RWPE2 (cell line): ENCODE data around the gene DAPK2.

Experiments used
- ATAC-seq: fragments of 200-7000 bp; cut with Tn5 transposase; 3 replicates; pipeline ENCODE4 v1.9.1; 2021; ENCODE audit warnings: low read depth
- DNase-seq: peaks from one replicate; pipeline ENCODE4 v3.0.0-alpha.2; 2020; ENCODE audit warnings: low spot score
- H3K27ac ChIP-seq: fragments of 450-650 bp; 2 replicates; pipeline ENCODE4 v1.5.1; 2017; ENCODE audit warnings: mild to moderate bottlenecking; ENCODE audit not compliant: poor library complexity, severe bottlenecking
- H3K27me3 ChIP-seq: fragments of 250-450 bp; sonication (Bioruptor Pico); 2 replicates; pipeline ENCODE4 v1.5.1; 2021; ENCODE audit warnings: mild to moderate bottlenecking, moderate library complexity; ENCODE audit not compliant: insufficient read depth, poor library complexity, severe bottlenecking
- H3K36me3 ChIP-seq: fragments of 250-450 bp; sonication (Bioruptor Pico); 2 replicates; pipeline ENCODE4 v1.5.1; 2020; ENCODE audit warnings: low read depth, mild to moderate bottlenecking, moderate library complexity
- H3K4me1 ChIP-seq: fragments of 250-450 bp; sonication (Bioruptor Pico); 2 replicates; pipeline ENCODE4 v1.5.1; 2021; ENCODE audit warnings: mild to moderate bottlenecking, moderate library complexity; ENCODE audit not compliant: insufficient read depth, poor library complexity, severe bottlenecking
- H3K4me3 ChIP-seq: fragments of 250-450 bp; sonication (Bioruptor Pico); 2 replicates; pipeline ENCODE4 v1.5.1; 2021; ENCODE audit warnings: mild to moderate bottlenecking, moderate library complexity; ENCODE audit not compliant: severe bottlenecking
- H3K9me3 ChIP-seq: fragments of 250-450 bp; sonication (Bioruptor Pico); 2 replicates; pipeline ENCODE4 v1.5.1; 2021; ENCODE audit warnings: mild to moderate bottlenecking, moderate library complexity; ENCODE audit not compliant: severe bottlenecking
- TF ChIP-seq, protein P1 (sequence below): fragments of 450-650 bp; IDR thresholded peaks from one replicate; pipeline ENCODE4 v1.5.1; 2017; ENCODE audit warnings: mild to moderate bottlenecking, moderate library complexity; ENCODE audit not compliant: poor library complexity, severe bottlenecking

DAPK2 gene

DNA sequence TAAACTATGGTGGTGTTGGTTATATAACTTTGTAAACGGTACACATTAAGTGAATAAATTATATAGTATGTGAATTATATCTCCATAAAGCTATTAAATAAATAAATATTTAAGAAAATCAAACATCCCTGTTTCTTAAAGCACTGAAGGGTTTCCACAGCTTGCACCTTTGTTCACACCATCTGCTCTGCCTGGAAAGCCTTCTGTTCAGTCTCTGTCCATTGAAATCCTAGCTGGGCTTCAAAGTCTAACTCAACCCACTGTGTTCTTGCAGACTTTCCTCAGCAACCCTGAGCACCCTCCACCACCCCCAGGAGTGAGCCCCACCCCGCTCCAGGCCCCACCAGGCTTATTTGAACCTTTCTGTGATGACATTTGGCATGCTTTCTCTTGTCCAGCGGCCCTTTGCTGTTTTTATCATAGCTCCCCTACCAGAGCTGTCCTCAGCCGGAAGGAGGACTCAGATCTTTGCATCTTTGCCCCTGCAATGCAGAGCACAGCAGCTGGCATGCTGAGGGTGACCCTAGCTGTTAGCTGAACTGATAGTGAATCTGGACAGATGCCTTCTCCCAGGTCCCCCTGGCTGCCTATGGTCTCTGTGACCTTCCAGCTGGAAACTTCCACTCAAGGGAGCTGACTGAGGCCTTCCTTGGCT lies 105.2 kb downstream of the DAPK2 start:
- H3K27me3 ChIP-seq, result no peaks in the 10 kb centered on the region
- H3K4me1 ChIP-seq, result peaks cover 10% of the 10 kb centered on the region
- TF ChIP-seq, protein P1, sequence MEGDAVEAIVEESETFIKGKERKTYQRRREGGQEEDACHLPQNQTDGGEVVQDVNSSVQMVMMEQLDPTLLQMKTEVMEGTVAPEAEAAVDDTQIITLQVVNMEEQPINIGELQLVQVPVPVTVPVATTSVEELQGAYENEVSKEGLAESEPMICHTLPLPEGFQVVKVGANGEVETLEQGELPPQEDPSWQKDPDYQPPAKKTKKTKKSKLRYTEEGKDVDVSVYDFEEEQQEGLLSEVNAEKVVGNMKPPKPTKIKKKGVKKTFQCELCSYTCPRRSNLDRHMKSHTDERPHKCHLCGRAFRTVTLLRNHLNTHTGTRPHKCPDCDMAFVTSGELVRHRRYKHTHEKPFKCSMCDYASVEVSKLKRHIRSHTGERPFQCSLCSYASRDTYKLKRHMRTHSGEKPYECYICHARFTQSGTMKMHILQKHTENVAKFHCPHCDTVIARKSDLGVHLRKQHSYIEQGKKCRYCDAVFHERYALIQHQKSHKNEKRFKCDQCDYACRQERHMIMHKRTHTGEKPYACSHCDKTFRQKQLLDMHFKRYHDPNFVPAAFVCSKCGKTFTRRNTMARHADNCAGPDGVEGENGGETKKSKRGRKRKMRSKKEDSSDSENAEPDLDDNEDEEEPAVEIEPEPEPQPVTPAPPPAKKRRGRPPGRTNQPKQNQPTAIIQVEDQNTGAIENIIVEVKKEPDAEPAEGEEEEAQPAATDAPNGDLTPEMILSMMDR, result no peak
- H3K36me3 ChIP-seq, result no peaks in the 10 kb centered on the region
- no peak overlapping the region for H3K4me3 ChIP-seq
- ATAC-seq (no peak), DNase-seq (no peak)
- no peaks in the 10 kb centered on the region for H3K9me3 ChIP-seq
- no peak overlapping the region for H3K27ac ChIP-seq

DNA sequence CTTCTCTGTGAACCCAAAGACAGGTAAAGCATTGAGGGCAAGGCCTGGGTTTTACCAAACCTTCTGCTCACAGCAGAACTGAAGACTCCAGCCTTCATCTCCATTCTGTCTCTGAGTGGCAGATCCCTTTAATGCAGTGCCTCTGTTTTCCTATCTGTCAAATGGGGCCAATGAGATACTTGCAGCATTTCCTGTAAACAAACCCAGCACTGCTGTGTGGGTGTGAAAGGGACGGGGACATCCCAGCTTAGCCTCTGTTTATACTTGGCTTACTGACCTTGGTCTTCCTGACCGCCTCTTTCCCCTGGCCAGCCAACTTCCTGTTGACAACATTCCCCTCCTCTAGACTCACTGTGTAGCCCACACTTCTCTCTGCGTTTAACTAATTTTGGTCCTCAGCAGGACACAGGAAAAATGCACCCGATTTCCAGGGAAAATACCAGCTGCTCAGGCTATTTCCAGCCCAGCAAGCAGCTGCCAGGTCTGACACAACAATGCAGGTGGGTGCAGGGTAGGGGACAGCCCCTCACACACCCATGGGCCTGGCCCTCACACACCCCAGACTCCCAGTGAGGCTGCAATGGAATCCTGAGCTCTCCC lies 106.7 kb downstream of the DAPK2 start:
- TF ChIP-seq, protein P1, result no peak
- no peaks in the 10 kb centered on the region for H3K9me3 ChIP-seq
- H3K27ac ChIP-seq, result no peak overlapping the region
- H3K4me3 ChIP-seq, result no peak overlapping the region
- H3K4me1 ChIP-seq, result no peaks in the 10 kb centered on the region
- no peaks in the 10 kb centered on the region for H3K27me3 ChIP-seq
- ATAC-seq (no peak), DNase-seq (no peak)
- H3K36me3 ChIP-seq, result no peaks in the 10 kb centered on the region

DNA sequence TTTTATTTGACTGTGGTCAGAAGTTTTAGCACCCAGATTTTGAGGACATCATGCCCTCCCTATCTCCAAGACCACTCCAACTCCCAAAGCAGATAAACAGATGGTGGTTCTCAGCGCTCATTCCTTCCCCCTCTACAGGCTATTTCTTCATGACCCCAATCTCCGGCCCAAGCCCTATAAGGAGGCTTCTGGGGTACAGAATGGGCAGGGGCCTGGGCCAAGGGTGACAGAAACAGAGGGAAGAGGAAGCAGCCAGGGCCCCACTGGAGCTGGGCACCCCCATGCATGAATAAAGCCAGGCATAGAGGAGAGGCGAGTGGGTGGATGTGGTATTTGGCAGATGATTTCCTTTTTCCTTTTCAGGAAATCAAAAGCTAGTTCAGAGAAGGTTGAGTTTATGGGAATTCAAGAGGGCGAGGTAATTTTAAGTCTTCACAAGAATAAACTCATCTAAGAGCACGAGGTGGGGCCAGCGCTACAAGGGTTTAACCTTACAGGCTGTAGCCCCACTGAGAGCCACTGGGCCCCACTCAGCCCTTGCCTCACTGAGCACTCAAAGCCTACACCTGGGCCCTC lies 107.7 kb downstream of the DAPK2 start:
- no peak for DNase-seq
- Histone ChIP-seq H3K4me3 (no peak overlapping the region), H3K27ac (no peak overlapping the region), H3K4me1 (no peaks in the 10 kb centered on the region), H3K36me3 (no peaks in the 10 kb centered on the region), H3K27me3 (no peaks in the 10 kb centered on the region), H3K9me3 (no peaks in the 10 kb centered on the region)
- TF ChIP-seq, protein P1, result no peak
- no peak for ATAC-seq

DNA sequence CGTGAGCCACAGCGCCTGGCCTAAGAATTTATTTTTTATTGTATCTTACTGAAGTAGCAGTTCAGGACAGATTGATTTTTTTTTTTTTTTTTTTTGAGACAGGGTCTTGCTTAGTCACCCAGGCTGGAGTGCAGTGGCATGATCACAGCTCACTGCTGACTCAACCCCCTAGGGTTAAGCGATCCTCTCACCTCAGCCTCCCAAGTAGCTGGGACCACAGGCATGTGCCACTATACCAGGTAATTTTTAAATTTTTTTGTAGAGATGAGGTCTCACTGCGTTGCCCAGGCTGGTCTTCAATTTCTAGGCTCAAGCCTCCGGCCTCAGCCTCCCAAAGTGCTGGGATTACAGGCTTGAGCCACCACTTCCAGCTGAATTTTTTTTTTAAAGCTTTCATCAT lies 112.8 kb downstream of the DAPK2 start:
- no peaks in the 10 kb centered on the region for H3K4me1 ChIP-seq
- H3K27ac ChIP-seq, result no peak overlapping the region
- ATAC-seq (peak; percentile 93), DNase-seq (no peak)
- no peaks in the 10 kb centered on the region for H3K9me3 ChIP-seq
- no peaks in the 10 kb centered on the region for H3K36me3 ChIP-seq
- TF ChIP-seq, protein P1, result no peak
- H3K27me3 ChIP-seq, result no peaks in the 10 kb centered on the region
- H3K4me3 ChIP-seq, result no peak overlapping the region

DNA sequence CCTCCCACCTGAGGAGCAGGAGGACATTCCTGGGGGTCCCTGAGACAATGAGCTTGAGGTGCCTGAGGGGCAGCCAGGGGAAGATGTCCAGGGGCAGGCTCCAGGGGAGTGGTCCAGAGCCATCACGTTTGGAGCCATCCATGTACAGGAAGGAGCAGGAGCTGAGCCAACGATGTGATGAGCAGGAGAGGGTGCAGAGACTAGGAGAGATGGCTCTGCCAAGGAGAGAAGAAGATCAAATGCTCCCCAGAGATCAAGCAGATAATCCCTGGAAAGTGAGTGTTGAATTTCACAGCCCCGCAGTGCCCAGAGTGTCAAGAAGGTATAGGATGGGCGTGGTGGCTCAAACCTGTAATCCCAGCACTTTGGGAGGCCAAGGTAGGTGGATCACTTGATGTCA lies 114.7 kb downstream of the DAPK2 start:
- Histone ChIP-seq H3K4me3 (no peak overlapping the region), H3K4me1 (no peaks in the 10 kb centered on the region), H3K9me3 (no peaks in the 10 kb centered on the region), H3K27me3 (no peaks in the 10 kb centered on the region), H3K27ac (no peak overlapping the region), H3K36me3 (no peaks in the 10 kb centered on the region)
- ATAC-seq (no peak), DNase-seq (no peak)
- TF ChIP-seq, protein P1, result no peak
